IMR-90 (cell line): ENCODE results near the gene ZFYVE21. TPM values are rescaled to one million over a fixed set of nuclear protein-coding genes. Genes with fewer than 3 reads are reported as not detected.

Experiments used
- ATAC-seq: fragments of 200-7000 bp; cut with Tn5 transposase; 2 replicates; pipeline ENCODE4 v1.9.1; 2020; ENCODE audit warnings: low read depth, mild to moderate bottlenecking, moderate library complexity
- BruUV-seq: library from RNA; stranded (reverse); fragments of 400-500 nt; replicated peaks from 2 replicates; lab custom pipeline; 2021; lab: Mats Ljungman, UMichigan
- CTCF ChIA-PET: fragments of 300-600 bp; formaldehyde crosslinking; extraction: SDS; loops from one replicate; lab custom pipeline; 2021; ENCODE audit warnings: antibody characterized with exemption; lab: Yijun Ruan, JAX
- POLR2A ChIA-PET: fragments of 300-600 bp; sonication (Branson Sonifier 250); formaldehyde crosslinking; loops from one replicate; lab custom pipeline; 2022; ENCODE audit warnings: antibody characterized with exemption; ENCODE audit not compliant: unreplicated experiment; lab: Charles Lee
- DNase-seq: peaks from one replicate; pipeline ENCODE4 v3.0.0; 2013
- H2AFZ ChIP-seq: replicated peaks from 2 replicates; pipeline ENCODE3; 2013; ENCODE audit warnings: low read length, mild to moderate bottlenecking; ENCODE audit not compliant: poor library complexity
- H2AK5ac ChIP-seq: 2 replicates; pipeline ENCODE4 v1.6.1; 2013; ENCODE audit warnings: low read depth, low read length, inconsistent platforms
- H2AK9ac ChIP-seq: replicated peaks from 2 replicates; pipeline ENCODE3; 2013; ENCODE audit warnings: mild to moderate bottlenecking, low read depth, low read length, moderate library complexity; ENCODE audit not compliant: poor library complexity
- H2BK120ac ChIP-seq: 2 replicates; pipeline ENCODE4 v1.6.1; 2013; ENCODE audit warnings: low read depth, low read length, inconsistent platforms
- H2BK15ac ChIP-seq: 3 replicates; pipeline ENCODE4 v1.6.1; 2013; ENCODE audit warnings: low read depth, low read length, inconsistent platforms
- H2BK20ac ChIP-seq: 2 replicates; pipeline ENCODE4 v1.6.1; 2013; ENCODE audit warnings: low read depth, mild to moderate bottlenecking, inconsistent platforms, low read length, moderate library complexity
- H2BK5ac ChIP-seq: 2 replicates; pipeline ENCODE4 v1.6.1; 2013; ENCODE audit warnings: mild to moderate bottlenecking, low read depth, low read length, inconsistent platforms; ENCODE audit not compliant: poor library complexity, severe bottlenecking
- H3K14ac ChIP-seq: replicated peaks from 2 replicates; pipeline ENCODE4 v1.6.1; 2013; ENCODE audit warnings: low read depth, low read length, inconsistent platforms
- H3K18ac ChIP-seq: 2 replicates; pipeline ENCODE4 v1.6.1; 2013; ENCODE audit warnings: low read depth, low read length, control low read depth
- H3K23ac ChIP-seq: 2 replicates; pipeline ENCODE4 v1.6.1; 2013; ENCODE audit warnings: low read depth, low read length, inconsistent platforms
- H3K27ac ChIP-seq: 2 replicates; pipeline ENCODE4 v1.5.1; 2013; ENCODE audit warnings: mild to moderate bottlenecking, control low read depth, low read length; ENCODE audit not compliant: insufficient read depth
- H3K27me3 ChIP-seq: 2 replicates; pipeline ENCODE4 v1.6.1; 2013; ENCODE audit warnings: low read length; ENCODE audit not compliant: control insufficient read depth, insufficient read depth
- H3K36me3 ChIP-seq: 2 replicates; pipeline ENCODE4 v1.6.1; 2013; ENCODE audit warnings: low read length, mixed read lengths; ENCODE audit not compliant: control insufficient read depth, insufficient read depth
- H3K4ac ChIP-seq: 2 replicates; pipeline ENCODE4 v1.6.1; 2013; ENCODE audit warnings: low read depth, low read length, inconsistent platforms
- H3K4me1 ChIP-seq: 2 replicates; pipeline ENCODE4 v1.6.1; 2013; ENCODE audit warnings: low read length, mixed read lengths; ENCODE audit not compliant: control insufficient read depth, insufficient read depth
- H3K4me2 ChIP-seq: 2 replicates; pipeline ENCODE4 v1.6.1; 2013; ENCODE audit warnings: low read depth, mild to moderate bottlenecking, control low read depth, low read length, moderate library complexity
- H3K4me3 ChIP-seq: 2 replicates; pipeline ENCODE4 v1.5.1; 2013; ENCODE audit warnings: low read depth, mild to moderate bottlenecking, control low read depth, low read length, moderate library complexity; ENCODE audit not compliant: insufficient read depth
- H3K56ac ChIP-seq: 2 replicates; pipeline ENCODE4 v1.6.1; 2013; ENCODE audit warnings: low read length, inconsistent platforms; ENCODE audit not compliant: insufficient read depth; ENCODE audit errors: extremely low read depth
- H3K79me1 ChIP-seq, 2 experiments: 2 replicates each; pipeline ENCODE4 v1.6.1; 2013; ENCODE audit warnings: low read length in 2 of 2, inconsistent platforms in 1 of 2, low read depth in 1 of 2
- H3K9ac ChIP-seq: 2 replicates; pipeline ENCODE4 v1.6.1; 2013; ENCODE audit warnings: low read depth, low read length, control low read depth
- H3K9me1 ChIP-seq: 2 replicates; pipeline ENCODE4 v1.6.1; 2013; ENCODE audit warnings: low read length, inconsistent platforms; ENCODE audit not compliant: insufficient read depth
- H3K9me3 ChIP-seq: 2 replicates; pipeline ENCODE4 v1.6.1; 2013; ENCODE audit warnings: low read length; ENCODE audit not compliant: control insufficient read depth, insufficient read depth
- H4K20me1 ChIP-seq: 2 replicates; pipeline ENCODE4 v1.6.1; 2013; ENCODE audit warnings: low read length, inconsistent platforms; ENCODE audit not compliant: insufficient read depth
- H4K5ac ChIP-seq: 2 replicates; pipeline ENCODE4 v1.6.1; 2013; ENCODE audit warnings: mild to moderate bottlenecking, low read depth, low read length, control low read depth
- H4K8ac ChIP-seq, 2 experiments: 2 replicates each; pipeline ENCODE4 v1.6.1; 2013; ENCODE audit warnings: low read depth in 2 of 2, low read length in 2 of 2, control low read depth in 1 of 2, inconsistent platforms in 1 of 2
- H4K91ac ChIP-seq: 2 replicates; pipeline ENCODE4 v1.6.1; 2013; ENCODE audit warnings: low read depth, low read length, inconsistent platforms; ENCODE audit not compliant: insufficient read depth
- CHD1 ChIP-seq: IDR thresholded peaks from 2 replicates; pipeline ENCODE4 v1.6.1; 2012; ENCODE audit warnings: low read depth, low read length, improper control_type of control experiment
- CTCF ChIP-seq: conservative IDR thresholded peaks from 2 replicates; pipeline ENCODE4 v1.5.1; 2012; ENCODE audit warnings: mild to moderate bottlenecking, low read depth, low read length, improper control_type of control experiment
- POLR2A ChIP-seq: IDR thresholded peaks from 2 replicates; pipeline ENCODE4 v1.6.1; 2012; ENCODE audit warnings: mild to moderate bottlenecking, low read depth, low read length
- RAD21 ChIP-seq: IDR thresholded peaks from 2 replicates; pipeline ENCODE4 v1.6.1; 2012; ENCODE audit warnings: low read length, improper control_type of control experiment
- RCOR1 ChIP-seq: IDR thresholded peaks from 2 replicates; pipeline ENCODE4 v1.6.1; 2012; ENCODE audit warnings: mild to moderate bottlenecking, low read length, improper control_type of control experiment; ENCODE audit not compliant: insufficient replicate concordance
- WGBS, 2 experiments: methylation state at CpG; one replicate each; pipeline versions ENCODE4 v1.1.5 to v1.1.7; 2013; ENCODE audit warnings: missing lambda C conversion rate in 2 of 2; ENCODE audit not compliant: insufficient read length in 1 of 2; ENCODE audit errors: extremely low coverage in 2 of 2; 5-methylcytosine and 5-hydroxymethylcytosine counted together
- dilution Hi-C: fragments of 300-500 bp; cut with HindIII; formaldehyde crosslinking; loops from one replicate; pipeline ENCODE4 v1.14.3; 2018; ENCODE audit warnings: low sequenced_read_pairs; ENCODE audit not compliant: unreplicated experiment
- in situ Hi-C: fragments of 300-500 bp; cut with MboI; formaldehyde crosslinking; loops from 3 replicates; pipeline ENCODE4 v1.14.3; 2019; ENCODE audit warnings: low sequenced_read_pairs, inconsistent platforms, mixed read lengths
- intact Hi-C: fragments of 100-400 bp; cut with micrococcal nuclease; formaldehyde crosslinking; loops from 2 replicates; pipeline ENCODE4 v1.10.0; 2022
- polyA plus RNA-seq, 3 experiments: library from polyadenylated mRNA; depleted of rRNA; stranded (reverse); fragments of >200 nt; gene quantifications; 2 replicates each; pipeline ENCODE4 v1.2.3, GENCODE V29; 2012; ENCODE audit warnings: low replicate concordance in 1 of 3
- total RNA-seq: library from RNA; depleted of rRNA; stranded (reverse); fragments of >200 nt; gene quantifications from 2 replicates; pipeline ENCODE4 v1.2.3, GENCODE V29; 2012

ZFYVE21 gene
- total and polyA plus RNA-seq, 2 of the 4 experiments (the other 2 are of a cell fraction), result 41.2 to 89.2 TPM

- no peak overlapping the region for H2BK20ac ChIP-seq
- dilution Hi-C loops (no loop called here), in situ Hi-C loops (no loop called here), intact Hi-C loops (no loop called here)
- no TSS peak for BruUV-seq
- H2BK15ac ChIP-seq, result no peak overlapping the region
- POLR2A ChIA-PET, result no interaction called here
- H3K14ac ChIP-seq, result no peak overlapping the region
- no peaks in the 10 kb centered on the region for H3K36me3 ChIP-seq
- TF ChIP-seq RAD21 (no peak), CHD1 (no peak), CTCF (no peak), RCOR1 (no peak), POLR2A (no peak)
- H3K4me2 ChIP-seq, result no peak overlapping the region
- peaks cover 5% of the 10 kb centered on the region; the same call in 1 of the 2 replicates for H3K9me1 ChIP-seq
- WGBS, 2 experiments, result 90% methylated on average over 2 of the region's 3 CpGs; no CpG with 5 or more reads in 1 of the 2 experiments
- H3K79me1 ChIP-seq, result no peaks in the 10 kb centered on the region
- H2AFZ ChIP-seq, result no peak overlapping the region
- H4K20me1 ChIP-seq, result no peaks in the 10 kb centered on the region
- H3K4ac ChIP-seq, result no peak overlapping the region
- no peak overlapping the region for H2BK120ac ChIP-seq
- H4K8ac ChIP-seq, result no peak overlapping the region
- CTCF ChIA-PET, result no interaction called here
- no peak overlapping the region for H2AK5ac ChIP-seq
- no peak overlapping the region for H3K4me3 ChIP-seq
- no peak overlapping the region for H4K91ac ChIP-seq
- peaks cover 3% of the 10 kb centered on the region for H3K4me1 ChIP-seq
- H3K18ac ChIP-seq, result no peak overlapping the region
- H3K27me3 ChIP-seq, result no peaks in the 10 kb centered on the region
- H3K27ac ChIP-seq, result no peak overlapping the region
- H3K56ac ChIP-seq, result no peak overlapping the region
- ATAC-seq, result no peak
- no peak overlapping the region for H3K23ac ChIP-seq
- H3K9me3 ChIP-seq, result no peaks in the 10 kb centered on the region
- no peak overlapping the region for H2AK9ac ChIP-seq
- no peak for DNase-seq
- H4K5ac ChIP-seq, result no peak overlapping the region
- no peak overlapping the region for H3K9ac ChIP-seq
- H2BK5ac ChIP-seq, result no peak overlapping the region
Observed at GRCh38 chr14:103765526-103765925, 49.9 kb downstream of the ZFYVE21 start.
